ENCODE results near the gene GDF15. TPM values are rescaled to one million over a fixed set of nuclear protein-coding genes. Genes with fewer than 3 reads are reported as not detected.

GDF15 gene
- polyA plus RNA-seq, 1 donor from 2014 or later: not detected

- H3K27ac ChIP-seq (ENCODE audit: low read length): no peak overlapping the region
- H2AFZ ChIP-seq (ENCODE audit: low read depth, low read length): no peak overlapping the region
- H3K9ac ChIP-seq (ENCODE audit: low read length): no peak overlapping the region
Observed at GRCh38 chr19:18433015-18433691, 47.2 kb downstream of the GDF15 start.

DNA sequence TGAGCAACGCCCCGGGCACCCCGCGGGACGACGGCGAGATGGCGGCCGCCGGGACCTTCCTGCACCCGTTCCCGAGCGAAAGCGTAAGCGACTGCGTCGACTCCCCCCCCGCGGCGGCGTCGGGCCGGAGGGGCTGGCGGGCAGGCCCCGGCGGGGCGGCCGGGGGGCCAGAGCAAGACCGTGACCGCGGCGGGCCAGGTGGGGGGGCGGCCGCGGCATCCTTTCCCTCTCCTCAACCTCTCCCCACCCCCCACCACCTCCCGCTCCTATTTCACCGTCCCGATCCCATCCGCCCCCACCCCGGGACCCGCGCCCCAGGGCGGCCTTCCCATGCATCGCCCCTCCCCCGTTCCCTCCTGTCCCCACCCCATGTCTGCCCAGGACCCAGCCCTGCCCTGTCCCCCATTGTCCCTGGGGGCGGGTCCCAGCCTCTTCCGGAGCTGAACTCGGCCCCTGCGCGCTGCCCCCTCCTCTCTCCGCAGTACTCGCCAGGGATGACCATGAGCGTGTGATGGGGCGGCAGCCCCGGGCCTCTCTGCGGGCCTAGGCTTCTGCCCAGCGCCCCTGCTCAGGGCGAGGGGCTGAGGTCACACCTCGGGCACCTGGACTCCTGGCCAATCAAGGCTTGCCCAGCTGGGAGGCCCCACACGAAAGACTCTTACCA is 47.9 kb downstream of the GDF15 start:
- Histone ChIP-seq H3K9me3 (ENCODE audit: low read length) (no peaks in the 10 kb centered on the region), H4K20me1 (ENCODE audit: insufficient read depth) (no peaks in the 10 kb centered on the region), H3K27ac (ENCODE audit: low read length) (no peak overlapping the region), H3K27me3 (ENCODE audit: insufficient read depth, low read depth, low read length) (no peaks in the 10 kb centered on the region), H3K36me3 (ENCODE audit: insufficient read depth, low read length) (no peaks in the 10 kb centered on the region), H3K9me2 (ENCODE audit: insufficient read depth, low read length) (no peaks in the 10 kb centered on the region), H3K79me2 (replicated peaks; ENCODE audit: insufficient read depth, low read length) (no peaks in the 10 kb centered on the region), H3K4me2 (ENCODE audit: low read length) (no peak overlapping the region), H3K9ac (ENCODE audit: low read length) (peak overlapping the region; percentile 16), H3K4me3 (ENCODE audit: low read length) (no peak overlapping the region), H3F3A (ENCODE audit: insufficient read depth, low read length, poor library complexity, severe bottlenecking) (peaks cover 3% of the 10 kb centered on the region), H2AFZ (ENCODE audit: low read depth, low read length) (no peak overlapping the region)
- no peak for TF ChIP-seq EZH2 (IDR thresholded peaks at IDR 0.05; ENCODE audit: borderline replicate concordance, insufficient read depth, low read length, poor library complexity, severe bottlenecking)
- TF ChIP-seq RAD21 (conservative IDR thresholded peaks at IDR 0.05): no peak
- no peak for TF ChIP-seq SMC3 (conservative IDR thresholded peaks at IDR 0.05; ENCODE audit: poor library complexity)
- TF ChIP-seq POLR2AphosphoS5 (IDR thresholded peaks at IDR 0.05): no peak
- TF ChIP-seq, protein P1, sequence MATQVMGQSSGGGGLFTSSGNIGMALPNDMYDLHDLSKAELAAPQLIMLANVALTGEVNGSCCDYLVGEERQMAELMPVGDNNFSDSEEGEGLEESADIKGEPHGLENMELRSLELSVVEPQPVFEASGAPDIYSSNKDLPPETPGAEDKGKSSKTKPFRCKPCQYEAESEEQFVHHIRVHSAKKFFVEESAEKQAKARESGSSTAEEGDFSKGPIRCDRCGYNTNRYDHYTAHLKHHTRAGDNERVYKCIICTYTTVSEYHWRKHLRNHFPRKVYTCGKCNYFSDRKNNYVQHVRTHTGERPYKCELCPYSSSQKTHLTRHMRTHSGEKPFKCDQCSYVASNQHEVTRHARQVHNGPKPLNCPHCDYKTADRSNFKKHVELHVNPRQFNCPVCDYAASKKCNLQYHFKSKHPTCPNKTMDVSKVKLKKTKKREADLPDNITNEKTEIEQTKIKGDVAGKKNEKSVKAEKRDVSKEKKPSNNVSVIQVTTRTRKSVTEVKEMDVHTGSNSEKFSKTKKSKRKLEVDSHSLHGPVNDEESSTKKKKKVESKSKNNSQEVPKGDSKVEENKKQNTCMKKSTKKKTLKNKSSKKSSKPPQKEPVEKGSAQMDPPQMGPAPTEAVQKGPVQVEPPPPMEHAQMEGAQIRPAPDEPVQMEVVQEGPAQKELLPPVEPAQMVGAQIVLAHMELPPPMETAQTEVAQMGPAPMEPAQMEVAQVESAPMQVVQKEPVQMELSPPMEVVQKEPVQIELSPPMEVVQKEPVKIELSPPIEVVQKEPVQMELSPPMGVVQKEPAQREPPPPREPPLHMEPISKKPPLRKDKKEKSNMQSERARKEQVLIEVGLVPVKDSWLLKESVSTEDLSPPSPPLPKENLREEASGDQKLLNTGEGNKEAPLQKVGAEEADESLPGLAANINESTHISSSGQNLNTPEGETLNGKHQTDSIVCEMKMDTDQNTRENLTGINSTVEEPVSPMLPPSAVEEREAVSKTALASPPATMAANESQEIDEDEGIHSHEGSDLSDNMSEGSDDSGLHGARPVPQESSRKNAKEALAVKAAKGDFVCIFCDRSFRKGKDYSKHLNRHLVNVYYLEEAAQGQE (IDR thresholded peaks at IDR 0.05; ENCODE audit: borderline replicate concordance): no peak
- no peak for TF ChIP-seq TAF1 (IDR thresholded peaks at IDR 0.05; ENCODE audit: low read depth)
- no peak for TF ChIP-seq EP300 (conservative IDR thresholded peaks at IDR 0.05; ENCODE audit: poor library complexity, severe bottlenecking)
- no peak for TF ChIP-seq MXI1 (conservative IDR thresholded peaks at IDR 0.05; ENCODE audit: poor library complexity, severe bottlenecking)

More at GRCh38 chr19:18433015-18433691, 47.2 kb downstream of the GDF15 start:
- TF ChIP-seq MXI1 (conservative IDR thresholded peaks at IDR 0.05; ENCODE audit: poor library complexity, severe bottlenecking): no peak
- no peak for TF ChIP-seq TAF1 (IDR thresholded peaks at IDR 0.05; ENCODE audit: low read depth)
- TF ChIP-seq RAD21 (conservative IDR thresholded peaks at IDR 0.05): no peak
- no peak for TF ChIP-seq SMC3 (conservative IDR thresholded peaks at IDR 0.05; ENCODE audit: poor library complexity)
- no peak for TF ChIP-seq EZH2 (IDR thresholded peaks at IDR 0.05; ENCODE audit: borderline replicate concordance, insufficient read depth, low read length, poor library complexity, severe bottlenecking)
- no peak for TF ChIP-seq POLR2AphosphoS5 (IDR thresholded peaks at IDR 0.05)
- TF ChIP-seq, protein P1 (IDR thresholded peaks at IDR 0.05; ENCODE audit: borderline replicate concordance): no peak
- no peak for TF ChIP-seq EP300 (conservative IDR thresholded peaks at IDR 0.05; ENCODE audit: poor library complexity, severe bottlenecking)
- no peak for TF ChIP-seq CTCF (IDR thresholded peaks at IDR 0.05; ENCODE audit: poor library complexity, severe bottlenecking)
- no peaks in the 10 kb centered on the region for H3K9me3 ChIP-seq (ENCODE audit: low read length)
- no peak overlapping the region for H3K4me2 ChIP-seq (ENCODE audit: low read length)
- H3K9me2 ChIP-seq (ENCODE audit: insufficient read depth, low read length): no peaks in the 10 kb centered on the region
- H3K4me3 ChIP-seq (ENCODE audit: low read length): peak overlapping the region; percentile 31
- no peaks in the 10 kb centered on the region for H3K79me2 ChIP-seq (replicated peaks; ENCODE audit: insufficient read depth, low read length)
- H3K36me3 ChIP-seq (ENCODE audit: insufficient read depth, low read length): no peaks in the 10 kb centered on the region
- no peaks in the 10 kb centered on the region for H3K27me3 ChIP-seq (ENCODE audit: insufficient read depth, low read depth, low read length)
- H4K20me1 ChIP-seq (ENCODE audit: insufficient read depth): no peaks in the 10 kb centered on the region
- H3F3A ChIP-seq (ENCODE audit: insufficient read depth, low read length, poor library complexity, severe bottlenecking): peaks cover 3% of the 10 kb centered on the region
